Lower leg skin (tissue), 4 donors: Measurements from ENCODE around the gene PSMB3. TPM values are rescaled to one million over a fixed set of nuclear protein-coding genes. Genes with fewer than 3 reads are reported as not detected.
A peak's percentile ranks its signal among the peaks of the same experiment; 100 is the strongest.

Experiments used
- DNase-seq, 2 donors: peaks; one replicate each; pipeline ENCODE4 v3.0.0-alpha.2; 2019; ENCODE audit warnings: low spot score in 2 of 2
- H3K4me3 ChIP-seq: fragments of 200-600 bp; sonication (generic); 2 replicates; pipeline ENCODE4 v1.5.1; 2017; ENCODE audit warnings: mild to moderate bottlenecking, low read depth; ENCODE audit not compliant: poor library complexity, severe bottlenecking
- POLR2A ChIP-seq, 2 donors: fragments of 450-650 bp; IDR thresholded peaks; one replicate each; pipeline ENCODE4 v1.6.1; 2016 to 2017; ENCODE audit warnings: antibody characterized with exemption in 2 of 2, mild to moderate bottlenecking in 1 of 2, moderate library complexity in 1 of 2
- WGBS, 2 donors: methylation state at CpG; one replicate each; pipeline ENCODE4 v1.1.5; 2018; 5-methylcytosine and 5-hydroxymethylcytosine counted together
- intact Hi-C: fragments of 100-400 bp; cut with DNase I; formaldehyde crosslinking; loops from one replicate; pipeline ENCODE4 v1.15.0; 2023; ENCODE audit warnings: low total_unique reads
- total RNA-seq, 4 donors: library from RNA; depleted of rRNA; stranded (reverse); fragments of >200 nt; gene quantifications; one replicate each; pipeline ENCODE4 v1.1.0, GENCODE V29; 2016
- TF ChIP-seq, protein P1 (sequence below), 3 donors: fragments of 450-650 bp; IDR thresholded peaks; one replicate each; pipeline ENCODE4 v1.5.1; 2016; ENCODE audit warnings: antibody characterized with exemption in 3 of 3, mild to moderate bottlenecking in 3 of 3, moderate library complexity in 2 of 3

The PSMB3 gene
- total RNA-seq, 4 donors from 2014 or later = 115 to 149 (median 139) TPM

DNA sequence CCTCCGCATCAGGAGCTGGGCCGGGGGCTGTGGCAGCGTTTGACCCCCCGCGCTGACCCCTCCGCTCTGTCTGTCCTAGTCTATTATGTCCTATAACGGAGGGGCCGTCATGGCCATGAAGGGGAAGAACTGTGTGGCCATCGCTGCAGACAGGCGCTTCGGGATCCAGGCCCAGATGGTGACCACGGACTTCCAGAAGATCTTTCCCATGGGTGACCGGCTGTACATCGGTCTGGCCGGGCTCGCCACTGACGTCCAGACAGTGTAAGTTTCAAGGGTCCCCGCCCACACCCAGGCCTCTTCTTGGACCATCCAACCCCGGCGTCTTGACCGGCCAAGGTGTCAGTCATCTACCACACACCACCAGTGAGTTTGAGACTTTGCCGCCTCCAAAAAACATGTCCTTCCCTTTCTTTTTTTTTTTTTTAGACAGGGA, 548 bp downstream of the PSMB3 start:
- intact Hi-C loops = no loop called here
- WGBS, 2 donors = 10 to 17% methylated on average over 12 to 18 of the region's 22 CpGs
- TF ChIP-seq POLR2A (IDR thresholded peaks at IDR 0.05) = no peak
- TF ChIP-seq, protein P1, sequence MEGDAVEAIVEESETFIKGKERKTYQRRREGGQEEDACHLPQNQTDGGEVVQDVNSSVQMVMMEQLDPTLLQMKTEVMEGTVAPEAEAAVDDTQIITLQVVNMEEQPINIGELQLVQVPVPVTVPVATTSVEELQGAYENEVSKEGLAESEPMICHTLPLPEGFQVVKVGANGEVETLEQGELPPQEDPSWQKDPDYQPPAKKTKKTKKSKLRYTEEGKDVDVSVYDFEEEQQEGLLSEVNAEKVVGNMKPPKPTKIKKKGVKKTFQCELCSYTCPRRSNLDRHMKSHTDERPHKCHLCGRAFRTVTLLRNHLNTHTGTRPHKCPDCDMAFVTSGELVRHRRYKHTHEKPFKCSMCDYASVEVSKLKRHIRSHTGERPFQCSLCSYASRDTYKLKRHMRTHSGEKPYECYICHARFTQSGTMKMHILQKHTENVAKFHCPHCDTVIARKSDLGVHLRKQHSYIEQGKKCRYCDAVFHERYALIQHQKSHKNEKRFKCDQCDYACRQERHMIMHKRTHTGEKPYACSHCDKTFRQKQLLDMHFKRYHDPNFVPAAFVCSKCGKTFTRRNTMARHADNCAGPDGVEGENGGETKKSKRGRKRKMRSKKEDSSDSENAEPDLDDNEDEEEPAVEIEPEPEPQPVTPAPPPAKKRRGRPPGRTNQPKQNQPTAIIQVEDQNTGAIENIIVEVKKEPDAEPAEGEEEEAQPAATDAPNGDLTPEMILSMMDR (IDR thresholded peaks at IDR 0.05) = no peak
- H3K4me3 ChIP-seq = peak overlapping the region; percentile 96
- DNase-seq = peak in 1 of 2 donors; percentile 85

- intact Hi-C loops = no loop called here
- DNase-seq = no peak
- 70 to 90% methylated on average over 4 of the region's 4 CpGs for WGBS, 2 donors
- TF ChIP-seq POLR2A (IDR thresholded peaks at IDR 0.05) = no peak
- TF ChIP-seq, protein P1 (IDR thresholded peaks at IDR 0.05) = no peak
- H3K4me3 ChIP-seq = no peak overlapping the region
Observed at GRCh38 chr17:38761612-38762011, 9.1 kb downstream of the PSMB3 start.

DNA sequence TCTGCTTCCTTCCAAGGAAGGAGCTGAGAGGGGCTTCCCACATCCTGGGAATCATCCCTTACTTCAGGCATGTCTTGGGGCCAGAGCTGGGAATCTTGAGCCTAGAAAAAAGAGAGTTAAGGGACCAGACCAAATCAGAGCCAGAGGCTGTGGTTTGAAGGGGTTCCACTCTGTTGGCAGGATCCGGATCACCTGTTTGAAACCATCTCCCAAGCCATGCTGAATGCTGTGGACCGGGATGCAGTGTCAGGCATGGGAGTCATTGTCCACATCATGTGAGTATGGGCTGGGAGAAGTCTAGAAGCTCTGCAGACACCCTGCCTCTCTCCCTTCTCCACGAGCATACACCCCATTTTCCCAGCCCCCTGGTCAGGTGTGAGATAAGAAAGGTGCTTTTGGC, 9.7 kb downstream of the PSMB3 start:
- H3K4me3 ChIP-seq = no peak overlapping the region
- intact Hi-C loops = no loop called here
- 80 to 92% methylated on average over 3 of the region's 3 CpGs for WGBS, 2 donors
- no peak for TF ChIP-seq POLR2A (IDR thresholded peaks at IDR 0.05)
- TF ChIP-seq, protein P1 (IDR thresholded peaks at IDR 0.05) = no peak
- no peak for DNase-seq

DNA sequence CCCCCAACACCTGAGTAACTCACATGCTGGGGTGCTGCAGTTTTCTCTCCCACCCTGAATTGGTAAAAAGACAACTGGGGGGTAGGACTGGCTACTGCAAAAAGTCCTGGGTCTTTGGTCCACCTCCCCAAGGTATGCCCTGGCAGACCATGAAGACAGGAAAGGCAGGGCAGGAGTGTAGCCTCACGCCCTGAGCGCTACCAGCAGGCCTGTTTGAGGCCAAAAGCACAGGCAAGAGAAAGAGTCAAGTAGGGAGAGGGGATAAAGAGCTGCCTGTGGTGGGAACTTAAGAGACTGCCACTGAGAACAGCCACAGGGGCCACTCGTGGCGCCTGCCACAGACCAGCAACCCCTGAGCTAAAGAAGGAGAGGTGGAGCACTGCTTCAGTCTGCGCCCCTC, 13.8 kb downstream of the PSMB3 start:
- H3K4me3 ChIP-seq = no peak overlapping the region
- DNase-seq = no peak
- TF ChIP-seq, protein P1 (IDR thresholded peaks at IDR 0.05) = no peak
- TF ChIP-seq POLR2A (IDR thresholded peaks at IDR 0.05) = no peak
- intact Hi-C loops = no loop called here
- 78 to 90% methylated on average over 5 of the region's 5 CpGs for WGBS, 2 donors

DNA sequence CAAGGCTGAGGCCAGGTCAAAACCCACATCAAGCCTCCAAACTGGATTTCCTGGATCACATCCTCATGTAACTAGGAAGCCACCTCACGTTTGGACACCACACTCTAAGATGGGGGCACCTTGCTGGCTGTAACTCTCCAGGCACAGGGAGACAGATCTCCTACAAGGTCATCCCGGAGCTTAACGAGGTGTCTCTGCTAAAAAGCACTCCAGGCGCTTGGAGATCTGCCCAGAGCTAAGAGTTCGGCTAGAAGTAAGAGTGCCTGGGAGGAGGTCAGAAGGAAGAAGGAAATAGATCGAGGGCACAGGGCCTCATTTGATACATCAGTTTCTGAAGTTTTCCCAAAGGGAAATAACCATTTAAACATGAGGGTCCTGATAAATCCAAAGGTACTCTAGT, 15.9 kb downstream of the PSMB3 start:
- 47 to 57% methylated on average over 6 of the region's 6 CpGs for WGBS, 2 donors
- no peak overlapping the region for H3K4me3 ChIP-seq
- intact Hi-C loops = no loop called here
- no peak for DNase-seq
- TF ChIP-seq POLR2A (IDR thresholded peaks at IDR 0.05) = no peak
- TF ChIP-seq, protein P1 (IDR thresholded peaks at IDR 0.05) = no peak

DNA sequence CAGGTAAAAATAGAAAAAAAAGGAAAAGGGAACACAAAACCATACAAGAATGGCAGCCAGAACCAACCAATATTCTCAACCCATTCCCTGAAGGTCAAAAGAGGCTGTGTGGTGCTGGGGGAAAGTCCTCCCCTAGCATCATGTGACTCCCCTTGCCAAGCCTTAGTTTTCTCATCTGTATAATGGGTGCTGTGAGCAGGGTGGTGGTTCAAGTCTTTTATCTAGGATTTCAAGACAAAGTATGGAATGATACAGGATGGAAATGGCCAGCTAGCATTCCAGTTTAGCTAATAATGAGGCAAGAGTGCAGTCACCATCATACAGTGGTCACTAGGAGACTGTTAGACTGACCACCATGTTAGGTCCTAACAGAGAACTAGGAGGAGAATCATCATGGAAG, 20.7 kb downstream of the PSMB3 start:
- DNase-seq = no peak
- intact Hi-C loops = no loop called here
- no peak overlapping the region for H3K4me3 ChIP-seq
- TF ChIP-seq POLR2A (IDR thresholded peaks at IDR 0.05) = no peak
- TF ChIP-seq, protein P1 (IDR thresholded peaks at IDR 0.05) = no peak
